Measurements from ENCODE around the gene CPEB2. TPM values are rescaled to one million over a fixed set of nuclear protein-coding genes. Genes with fewer than 3 reads are reported as not detected.

Gene CPEB2
- total and polyA plus RNA-seq, 12 donors = 3.2 to 15.8 (median 8.7) TPM

DNA sequence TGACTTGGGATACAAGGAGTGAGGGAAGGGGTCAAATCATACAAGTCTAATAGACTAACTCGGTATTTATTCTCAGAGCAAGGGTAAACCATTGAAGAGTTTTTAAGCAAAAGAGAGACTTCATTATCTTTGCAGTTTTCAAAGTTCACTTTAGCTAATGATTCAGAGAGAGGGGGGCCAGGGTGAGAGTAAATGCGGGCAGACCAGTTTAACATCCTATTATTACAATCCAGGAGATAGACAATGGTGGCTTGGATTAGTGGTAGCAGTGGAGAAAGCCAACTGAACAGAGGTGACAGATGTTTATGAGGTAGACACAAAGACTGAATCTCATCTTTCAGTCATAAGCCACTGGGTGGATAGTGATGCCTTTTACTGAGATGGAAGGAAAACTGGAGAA, 57.9 kb downstream of the CPEB2 start:
- intact Hi-C loops (cut with DNase I) = no loop called here
- peaks cover 0 to 16% of the 10 kb centered on the region in 2 donors for H3K36me3 ChIP-seq (replicated peaks in 1 of 2)
- H3K4me3 ChIP-seq = no peak overlapping the region
- no peak for DNase-seq
- H3K4me1 ChIP-seq (replicated peaks in 1 of 2) = no peaks in the 10 kb centered on the region
- H3K9me3 ChIP-seq (replicated peaks in 1 of 3) = no peaks in the 10 kb centered on the region
- H3K27ac ChIP-seq = no peak overlapping the region
- TF ChIP-seq, protein P1, sequence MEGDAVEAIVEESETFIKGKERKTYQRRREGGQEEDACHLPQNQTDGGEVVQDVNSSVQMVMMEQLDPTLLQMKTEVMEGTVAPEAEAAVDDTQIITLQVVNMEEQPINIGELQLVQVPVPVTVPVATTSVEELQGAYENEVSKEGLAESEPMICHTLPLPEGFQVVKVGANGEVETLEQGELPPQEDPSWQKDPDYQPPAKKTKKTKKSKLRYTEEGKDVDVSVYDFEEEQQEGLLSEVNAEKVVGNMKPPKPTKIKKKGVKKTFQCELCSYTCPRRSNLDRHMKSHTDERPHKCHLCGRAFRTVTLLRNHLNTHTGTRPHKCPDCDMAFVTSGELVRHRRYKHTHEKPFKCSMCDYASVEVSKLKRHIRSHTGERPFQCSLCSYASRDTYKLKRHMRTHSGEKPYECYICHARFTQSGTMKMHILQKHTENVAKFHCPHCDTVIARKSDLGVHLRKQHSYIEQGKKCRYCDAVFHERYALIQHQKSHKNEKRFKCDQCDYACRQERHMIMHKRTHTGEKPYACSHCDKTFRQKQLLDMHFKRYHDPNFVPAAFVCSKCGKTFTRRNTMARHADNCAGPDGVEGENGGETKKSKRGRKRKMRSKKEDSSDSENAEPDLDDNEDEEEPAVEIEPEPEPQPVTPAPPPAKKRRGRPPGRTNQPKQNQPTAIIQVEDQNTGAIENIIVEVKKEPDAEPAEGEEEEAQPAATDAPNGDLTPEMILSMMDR (IDR thresholded peaks at IDR 0.05) = no peak
- TF ChIP-seq POLR2A (IDR thresholded peaks at IDR 0.05) = no peak
- WGBS, 4 donors = 96 to 98% (median 97%) methylated on average over 2 of the region's 2 CpGs
- H3K27me3 ChIP-seq = no peaks in the 10 kb centered on the region

DNA sequence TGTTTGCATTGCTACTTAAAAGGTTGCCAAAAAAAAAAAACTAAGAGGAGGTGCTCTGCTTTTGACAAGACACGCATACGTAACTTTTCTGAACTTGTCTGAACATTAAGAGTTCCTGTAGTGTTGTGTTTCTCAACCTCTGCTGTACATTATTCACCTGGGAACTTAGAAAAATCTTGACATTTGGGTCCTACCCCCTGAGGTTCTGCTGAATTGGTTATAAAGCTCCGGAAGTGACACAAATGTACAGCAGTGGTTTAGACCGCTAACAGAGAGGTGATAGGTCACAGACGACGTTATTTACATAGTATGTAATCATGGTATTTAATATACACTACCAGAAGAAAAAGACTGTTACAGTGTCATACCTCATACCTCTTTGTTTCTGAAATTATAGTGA, 61.1 kb downstream of the CPEB2 start:
- DNase-seq = no peak
- Histone ChIP-seq H3K27ac (no peak overlapping the region), H3K27me3 (no peaks in the 10 kb centered on the region), H3K4me1 (replicated peaks in 1 of 2) (no peaks in the 10 kb centered on the region), H3K4me3 (no peak overlapping the region), H3K9me3 (replicated peaks in 1 of 3) (no peaks in the 10 kb centered on the region), H3K36me3 (replicated peaks in 1 of 2) (peaks cover 0 to 29% of the 10 kb centered on the region in 2 donors)
- no peak for TF ChIP-seq POLR2A (IDR thresholded peaks at IDR 0.05)
- TF ChIP-seq, protein P1 (IDR thresholded peaks at IDR 0.05) = no peak
- intact Hi-C loops (cut with DNase I) = no loop called here
- WGBS, 4 donors = 93 to 96% (median 94%) methylated on average over 6 of the region's 6 CpGs

DNA sequence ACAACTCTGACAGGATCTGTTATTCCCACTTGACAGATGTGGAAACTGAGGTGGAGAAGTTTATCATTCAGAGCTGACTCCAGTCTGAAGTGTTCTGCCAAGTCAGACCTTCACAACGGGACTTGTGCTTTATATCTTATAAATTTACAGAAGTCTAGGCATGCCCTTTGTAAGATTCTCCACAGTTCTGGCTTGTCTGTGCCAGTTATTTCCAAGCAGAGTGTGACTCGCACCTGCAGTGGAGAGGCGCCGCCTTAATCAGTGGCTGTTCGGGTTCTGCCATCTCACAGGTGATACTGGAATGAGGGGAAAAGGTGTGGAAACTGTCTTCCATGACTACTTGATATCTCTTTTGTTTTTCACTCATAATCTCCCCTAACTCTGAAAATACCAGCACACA, 63.2 kb downstream of the CPEB2 start:
- Histone ChIP-seq H3K27me3 (no peaks in the 10 kb centered on the region), H3K36me3 (replicated peaks in 1 of 2) (peaks cover 0 to 20% of the 10 kb centered on the region in 2 donors), H3K9me3 (replicated peaks in 1 of 3) (no peaks in the 10 kb centered on the region), H3K4me3 (no peak overlapping the region), H3K27ac (no peak overlapping the region), H3K4me1 (replicated peaks in 1 of 2) (no peaks in the 10 kb centered on the region)
- TF ChIP-seq, protein P1 (IDR thresholded peaks at IDR 0.05) = no peak
- no peak for TF ChIP-seq POLR2A (IDR thresholded peaks at IDR 0.05)
- intact Hi-C loops (cut with DNase I) = no loop called here
- DNase-seq = no peak
- WGBS, 4 donors = 90 to 97% (median 91%) methylated on average over 5 of the region's 5 CpGs

DNA sequence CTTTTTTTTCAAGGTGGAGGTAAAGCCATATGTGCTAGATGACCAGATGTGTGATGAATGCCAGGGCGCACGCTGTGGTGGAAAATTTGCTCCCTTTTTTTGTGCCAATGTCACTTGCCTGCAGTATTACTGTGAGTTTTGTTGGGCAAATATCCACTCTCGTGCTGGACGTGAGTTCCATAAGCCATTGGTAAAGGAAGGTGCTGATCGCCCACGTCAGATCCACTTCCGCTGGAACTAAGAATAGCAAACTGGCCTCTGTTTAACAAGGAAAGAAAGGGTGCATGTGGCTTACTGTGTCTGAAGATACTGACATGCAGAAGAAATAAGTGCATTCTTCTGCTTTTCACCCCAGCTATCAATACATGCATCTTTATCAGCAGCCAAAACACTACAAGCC, 63.9 kb downstream of the CPEB2 start:
- TF ChIP-seq, protein P1 (IDR thresholded peaks at IDR 0.05) = no peak
- no peak for TF ChIP-seq POLR2A (IDR thresholded peaks at IDR 0.05)
- no peak for DNase-seq
- H3K36me3 ChIP-seq (replicated peaks in 1 of 2) = peaks cover 0 to 20% of the 10 kb centered on the region in 2 donors
- H3K4me3 ChIP-seq = no peak overlapping the region
- no peak overlapping the region for H3K27ac ChIP-seq
- 93 to 95% (median 94%) methylated on average over 7 of the region's 7 CpGs for WGBS, 4 donors
- H3K27me3 ChIP-seq = no peaks in the 10 kb centered on the region
- H3K4me1 ChIP-seq (replicated peaks in 1 of 2) = no peaks in the 10 kb centered on the region
- intact Hi-C loops (cut with DNase I) = no loop called here
- no peaks in the 10 kb centered on the region for H3K9me3 ChIP-seq (replicated peaks in 1 of 3)

Data from adrenal gland (tissue), 12 donors.